SH-SY5Y (cell line): ENCODE data around the gene AKAP9.

Source experiments
- GATA2 ChIP-seq: IDR thresholded peaks from 2 replicates; pipeline ENCODE4 v1.6.1; 2011; ENCODE audit warnings: mild to moderate bottlenecking, low read depth, low read length
- GATA3 ChIP-seq: IDR thresholded peaks from 2 replicates; pipeline ENCODE4 v1.6.1; 2011; ENCODE audit warnings: low read depth, mild to moderate bottlenecking, low read length, moderate library complexity

DNA sequence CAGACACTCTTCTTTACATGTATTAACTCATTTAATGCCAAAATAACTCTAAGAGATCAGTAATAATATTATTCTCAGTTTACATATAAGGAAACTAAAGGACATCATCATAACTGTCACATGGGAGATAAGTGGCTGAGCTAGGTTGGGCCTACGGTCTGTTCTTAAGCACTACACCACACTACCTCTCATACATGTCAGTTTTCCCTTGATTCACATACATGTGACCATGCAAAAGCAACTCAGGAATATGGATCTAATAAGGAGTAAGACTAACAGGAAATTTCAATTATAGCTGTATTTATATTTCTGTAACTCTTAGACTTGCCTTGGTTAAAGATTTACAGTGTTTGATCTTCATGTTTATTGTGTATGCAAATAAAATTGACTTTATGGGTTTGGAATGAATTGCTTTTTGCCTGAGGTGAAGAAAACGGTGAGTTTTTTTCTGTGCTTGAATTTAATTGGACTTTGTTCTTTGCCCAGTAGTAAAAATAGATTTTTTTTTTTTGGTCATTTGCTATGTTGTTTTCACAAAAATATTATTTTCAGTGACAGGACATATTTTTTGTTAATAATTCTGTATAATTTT, 123.9 kb downstream of the AKAP9 start:
- TF ChIP-seq GATA2 = no peak
- TF ChIP-seq GATA3 = no peak
